ENCODE results near the gene MNS1.
"Not testable (repeated sequence)": the region's sequence is repeated elsewhere in the genome, so short reads cannot be mapped to it uniquely, and the experiment has no call there.

Gene MNS1, protein sequence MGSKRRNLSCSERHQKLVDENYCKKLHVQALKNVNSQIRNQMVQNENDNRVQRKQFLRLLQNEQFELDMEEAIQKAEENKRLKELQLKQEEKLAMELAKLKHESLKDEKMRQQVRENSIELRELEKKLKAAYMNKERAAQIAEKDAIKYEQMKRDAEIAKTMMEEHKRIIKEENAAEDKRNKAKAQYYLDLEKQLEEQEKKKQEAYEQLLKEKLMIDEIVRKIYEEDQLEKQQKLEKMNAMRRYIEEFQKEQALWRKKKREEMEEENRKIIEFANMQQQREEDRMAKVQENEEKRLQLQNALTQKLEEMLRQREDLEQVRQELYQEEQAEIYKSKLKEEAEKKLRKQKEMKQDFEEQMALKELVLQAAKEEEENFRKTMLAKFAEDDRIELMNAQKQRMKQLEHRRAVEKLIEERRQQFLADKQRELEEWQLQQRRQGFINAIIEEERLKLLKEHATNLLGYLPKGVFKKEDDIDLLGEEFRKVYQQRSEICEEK

DNA sequence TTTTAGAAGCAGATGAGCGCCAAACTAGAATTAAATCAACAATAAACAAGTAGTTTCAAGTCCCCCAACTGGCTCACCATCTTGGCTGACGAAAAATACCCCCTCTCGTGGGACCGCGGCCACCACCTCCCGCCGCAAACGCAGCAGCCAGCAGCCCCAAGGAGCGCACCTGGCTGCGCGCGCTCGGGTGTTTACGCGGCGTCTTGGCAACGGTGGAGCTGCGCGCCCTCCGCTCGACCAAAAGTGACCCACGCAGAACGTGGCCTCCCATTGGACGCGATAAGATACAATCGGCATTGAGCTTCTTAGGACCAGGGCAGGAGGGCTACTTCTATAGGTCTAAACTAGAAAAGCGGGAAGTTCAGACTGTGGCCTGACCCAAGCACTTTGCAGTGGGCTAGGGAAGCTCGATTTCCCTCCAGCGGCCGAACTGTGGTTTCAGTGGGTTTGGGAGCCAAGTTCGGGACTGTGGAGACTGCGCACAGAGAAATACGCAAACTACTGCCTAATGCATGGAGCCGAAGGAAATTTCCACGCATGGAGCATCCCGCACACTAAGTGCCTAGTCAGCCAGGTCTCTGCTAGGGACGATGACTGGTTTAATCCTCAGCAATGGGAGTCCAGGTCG lies at the start of gene MNS1:
TSS of gene MNS1 (minus strand) at position 245 of the 628 bp plus-strand sequence. CDS start at position 80, 165 bp downstream.
- DNase-seq = no peak

DNA sequence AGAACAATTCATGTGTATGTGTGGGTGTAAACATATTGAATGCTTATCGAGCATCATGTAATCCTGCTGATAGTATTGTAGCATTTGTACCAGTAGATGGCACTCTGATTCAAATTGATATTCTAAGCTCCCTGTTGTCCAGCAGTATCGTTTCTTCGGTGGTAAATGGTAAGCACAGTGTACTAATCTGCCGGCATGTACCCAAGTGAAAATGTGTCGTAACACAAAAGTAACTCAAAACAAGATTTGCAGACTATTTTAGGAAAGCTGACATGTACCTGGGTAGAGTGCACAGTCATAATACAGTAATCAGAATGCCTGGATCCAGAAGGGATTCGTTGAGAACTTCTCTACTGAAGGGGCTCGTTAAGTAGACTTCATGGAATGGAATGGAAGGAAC lies 31.7 kb upstream of the MNS1 start:
- DNase-seq = peak; percentile 80

DNA sequence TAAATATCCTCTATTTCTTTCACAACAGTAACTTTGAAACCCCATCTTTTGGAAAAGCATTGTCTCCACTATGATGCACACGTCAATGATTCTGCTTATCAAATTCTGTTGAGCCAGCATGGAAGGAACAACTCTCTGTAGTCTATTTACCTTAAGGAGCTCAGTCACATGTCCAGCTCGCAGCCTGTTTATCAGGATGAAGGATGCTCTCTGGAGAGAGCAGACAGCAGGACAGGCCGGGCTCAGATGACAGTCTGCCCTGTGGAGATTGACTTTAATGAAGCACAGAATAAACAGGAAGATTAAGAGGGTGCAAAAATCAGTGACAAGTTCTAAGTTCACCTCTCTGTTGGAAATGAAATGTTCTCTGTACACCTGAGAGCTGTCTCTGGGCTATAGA lies 30.6 kb upstream of the MNS1 start:
- no peak for DNase-seq

DNA sequence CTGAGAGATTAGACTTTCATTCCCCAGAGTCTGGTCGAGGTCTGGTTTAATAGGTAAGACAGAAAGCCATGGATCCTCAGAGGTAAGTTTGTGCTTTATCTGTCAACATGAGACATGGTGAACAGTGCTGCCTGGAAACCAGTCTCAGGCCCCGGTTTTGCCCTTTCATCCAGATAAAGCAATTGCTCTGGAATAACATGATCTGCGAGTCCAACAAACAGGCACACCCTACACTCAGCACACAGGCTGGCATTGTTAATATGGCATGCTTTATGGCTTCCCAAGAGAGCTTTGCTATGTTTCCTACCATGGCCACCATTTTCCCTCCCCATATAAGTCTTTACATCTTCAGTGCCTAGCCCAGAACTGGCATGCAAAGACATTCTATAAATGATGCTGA lies 30.1 kb upstream of the MNS1 start:
- DNase-seq = no peak

DNA sequence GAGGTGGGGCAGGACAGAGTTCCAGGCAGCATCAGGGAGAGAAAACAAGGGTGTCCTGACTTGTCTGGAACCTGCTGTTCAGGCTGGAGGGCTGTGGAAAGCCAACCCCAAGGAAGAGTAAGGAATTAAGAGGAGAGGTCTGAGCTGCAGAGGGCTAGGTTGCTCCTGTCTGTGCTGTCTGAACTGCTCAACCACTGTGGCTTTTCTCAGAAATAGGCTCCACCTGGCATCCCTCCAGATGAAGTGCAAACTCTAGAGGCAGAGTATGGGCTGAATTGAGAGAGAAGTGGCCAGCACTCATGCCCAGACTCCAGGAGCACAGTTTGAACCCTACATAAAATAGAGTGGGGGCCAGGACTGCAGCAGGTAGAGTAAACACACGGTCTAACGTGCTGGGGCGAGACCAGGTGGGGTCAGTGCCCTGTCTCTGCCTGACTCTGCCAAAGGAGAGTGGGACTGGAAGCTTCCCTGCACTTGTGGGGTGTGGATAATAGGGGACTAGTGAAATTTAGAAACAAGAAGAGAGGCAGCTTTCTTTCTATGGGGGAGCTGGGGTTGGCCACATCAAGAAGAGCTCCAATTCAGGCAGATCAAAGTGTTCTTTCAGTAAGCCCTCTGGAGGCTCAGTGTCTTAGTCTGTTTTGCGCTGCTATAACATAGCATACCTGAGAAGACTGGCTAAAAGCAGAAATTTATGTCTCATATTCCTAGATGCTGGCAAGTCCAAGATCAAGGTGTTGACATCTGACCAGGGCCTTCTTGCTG lies 28.0 kb upstream of the MNS1 start:
- no peak for DNase-seq

DNA sequence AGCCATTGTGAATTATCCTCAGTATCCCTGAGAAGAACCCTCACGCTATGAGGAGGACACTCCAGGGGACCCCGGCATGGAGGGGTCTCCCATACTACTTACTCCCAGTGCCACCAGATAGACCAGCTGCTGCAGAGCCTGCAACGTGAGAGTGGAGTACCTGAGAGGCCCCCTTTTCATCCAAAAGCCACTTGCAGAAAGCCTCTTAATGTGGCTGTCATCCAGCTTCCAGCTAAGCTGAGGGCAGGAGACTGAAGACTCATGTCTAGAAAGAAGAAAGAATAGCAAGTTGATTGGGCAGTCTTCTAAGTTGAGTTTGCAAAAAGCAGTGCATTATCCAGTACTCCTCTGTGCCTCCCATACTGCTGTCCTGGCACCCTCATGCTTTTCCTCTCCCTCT lies 27.3 kb upstream of the MNS1 start:
- no peak for DNase-seq

DNA sequence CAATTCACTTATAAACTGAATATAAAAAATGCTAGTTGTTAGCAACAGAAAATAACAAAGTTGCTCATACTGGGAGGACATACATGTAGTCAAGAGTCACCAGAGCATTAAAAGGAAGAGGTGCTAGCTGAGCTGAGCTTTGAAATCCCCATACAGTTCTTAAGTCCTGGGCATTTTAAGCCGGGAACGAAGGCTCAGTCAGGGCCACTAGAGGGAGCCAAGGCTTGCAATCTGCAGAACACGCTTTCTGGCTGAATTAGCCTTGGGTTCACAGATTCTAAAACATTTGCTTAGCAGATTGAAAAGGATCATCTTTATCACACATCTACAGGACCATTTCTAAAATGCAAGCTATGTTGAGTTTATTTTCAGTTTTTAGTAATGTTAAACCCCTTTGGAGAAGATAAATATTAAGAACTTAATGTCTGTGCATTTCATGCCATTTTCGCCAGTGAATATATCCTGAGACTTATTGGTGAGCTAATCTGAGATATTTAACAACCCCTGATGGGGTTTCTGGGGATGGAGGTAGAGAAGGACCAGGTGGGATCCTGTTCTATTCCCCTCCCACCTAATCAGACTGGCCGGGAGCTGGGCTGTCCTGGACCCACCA lies 26.3 kb upstream of the MNS1 start:
- peak; percentile 53 for DNase-seq

DNA sequence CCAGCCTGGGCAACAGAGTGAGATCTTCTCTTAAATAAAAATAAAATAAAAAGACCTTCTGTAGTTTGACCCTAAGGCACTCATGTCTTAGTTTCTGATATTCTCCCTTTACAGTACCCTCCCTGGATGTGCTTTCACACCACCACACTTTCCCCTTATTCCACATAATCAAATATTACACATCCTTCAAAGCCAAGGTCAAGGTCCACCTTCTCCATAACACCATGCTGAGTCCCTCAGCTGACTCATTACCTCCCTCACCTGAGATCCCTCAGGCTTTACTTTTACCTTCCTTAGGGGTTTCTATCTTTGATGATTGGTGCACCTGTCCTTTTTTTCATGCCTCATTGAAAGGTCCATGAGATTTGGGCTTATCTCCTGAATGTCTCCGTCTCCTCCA lies 25.5 kb upstream of the MNS1 start:
- no peak for DNase-seq

DNA sequence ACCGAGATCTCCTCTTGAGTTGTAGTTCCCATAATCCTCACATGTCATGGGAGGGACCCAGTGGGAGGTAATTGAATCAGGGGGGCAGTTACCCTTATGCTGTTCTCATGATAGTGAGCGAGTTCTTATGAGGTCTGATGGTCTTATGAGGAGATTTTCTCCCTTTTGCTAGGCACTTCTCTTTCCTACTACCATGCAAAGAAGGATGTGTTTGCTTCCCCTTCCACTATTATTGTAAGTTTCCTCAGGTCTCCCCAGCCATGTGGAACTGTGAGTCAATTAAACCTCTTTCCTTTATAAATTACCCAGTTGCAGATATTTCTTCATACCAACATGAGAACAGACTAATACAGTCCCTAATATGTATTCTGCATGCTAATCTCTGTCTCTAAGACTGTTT lies 21.3 kb upstream of the MNS1 start:
- DNase-seq = not testable (repeated sequence)

DNA sequence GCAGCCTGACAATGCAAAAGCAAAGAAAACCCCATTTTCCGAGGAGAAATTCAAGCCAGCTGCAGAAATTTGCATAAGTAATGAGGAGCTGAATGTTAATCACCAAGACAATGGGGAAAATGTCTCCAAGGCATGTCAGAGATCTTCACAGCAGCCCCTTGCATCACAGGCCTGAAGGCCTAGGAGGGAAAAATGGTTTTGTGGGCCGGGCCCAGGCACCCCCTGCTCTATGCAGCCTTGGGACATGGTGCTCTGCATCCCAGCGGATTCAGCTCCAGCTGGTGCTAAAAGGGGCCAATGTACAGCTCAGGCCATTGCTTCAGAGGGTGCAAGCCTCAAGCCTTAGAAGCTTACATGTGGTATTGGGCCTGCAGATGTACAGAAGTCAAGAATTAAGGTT lies 20.5 kb upstream of the MNS1 start:
- DNase-seq = not testable (repeated sequence)

DNA sequence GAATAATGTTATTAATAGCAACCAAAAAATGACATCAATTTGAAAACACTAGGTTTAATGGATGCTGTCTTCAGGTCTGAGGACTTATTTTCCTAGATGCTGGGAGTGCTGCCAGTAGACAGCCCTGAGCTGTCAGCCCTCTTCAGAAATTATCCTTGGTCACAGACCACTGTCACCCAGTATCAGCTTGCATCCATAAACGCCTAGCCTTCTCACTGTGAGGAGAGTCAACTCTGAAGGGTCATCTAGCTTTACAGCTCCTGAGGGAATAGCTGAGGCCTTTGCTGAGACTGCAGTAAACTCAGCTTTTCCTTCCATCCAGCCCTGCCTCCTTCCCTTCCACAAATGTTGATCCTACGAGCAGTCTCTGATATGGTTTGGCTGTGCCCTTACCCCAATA lies 19.4 kb upstream of the MNS1 start:
- no peak for DNase-seq

DNA sequence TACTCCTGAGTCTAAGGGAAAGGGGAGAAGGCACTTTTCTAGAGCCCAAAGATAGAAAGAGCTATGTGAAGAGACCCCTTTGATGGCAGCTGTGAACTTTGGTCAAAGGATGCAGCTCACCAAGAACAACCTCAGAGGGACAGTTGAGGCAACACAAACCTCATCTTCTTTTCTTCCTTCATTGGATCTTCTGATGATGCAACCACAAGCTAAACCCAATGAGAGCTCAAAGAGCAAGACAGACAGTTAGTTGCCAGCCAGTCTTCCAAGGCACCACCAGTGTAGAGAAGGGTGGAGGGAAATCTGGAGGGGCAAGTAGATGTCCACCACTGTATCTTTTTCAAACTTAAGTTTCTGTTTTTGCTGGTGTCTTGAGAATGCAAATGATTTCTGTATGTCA lies 10.4 kb upstream of the MNS1 start:
- DNase-seq = no peak

DNA sequence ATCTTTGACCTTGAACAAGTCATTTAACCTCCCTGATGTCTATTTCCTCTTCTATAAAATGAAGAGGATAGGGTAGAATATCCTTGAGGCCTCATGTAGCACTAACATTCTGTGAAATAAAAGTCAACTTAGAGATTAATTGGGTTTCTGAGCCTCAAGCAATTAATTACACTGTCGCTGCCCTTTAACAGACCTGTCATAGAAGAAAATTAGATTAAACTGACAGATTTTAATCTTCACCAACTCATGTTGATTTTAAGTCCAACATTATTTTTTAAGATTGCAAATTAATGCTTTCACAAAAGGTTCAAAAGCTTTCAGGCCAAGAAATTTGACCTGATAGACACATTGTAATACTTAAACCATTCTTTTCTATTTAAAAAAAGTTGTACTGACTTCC lies 8.1 kb upstream of the MNS1 start:
- no peak for DNase-seq

DNA sequence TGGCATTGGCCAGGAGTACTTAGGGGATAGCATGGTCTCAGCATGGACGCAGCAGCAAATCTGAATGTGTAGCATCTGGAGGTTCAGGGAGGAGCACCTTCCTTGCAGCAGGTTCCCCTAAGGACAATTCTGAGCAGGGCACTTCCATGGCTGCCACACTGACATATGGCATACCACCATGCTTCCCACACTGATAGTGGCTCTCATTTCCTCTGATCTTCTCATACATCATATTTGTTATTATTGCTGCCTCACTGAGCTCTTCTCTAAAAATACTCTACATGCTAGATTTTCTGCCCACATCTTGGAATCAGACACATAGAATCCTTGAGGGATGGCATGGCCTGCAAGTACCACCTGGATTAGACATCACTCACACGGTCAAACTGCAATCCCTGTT lies 7.3 kb upstream of the MNS1 start:
- no peak for DNase-seq

DNA sequence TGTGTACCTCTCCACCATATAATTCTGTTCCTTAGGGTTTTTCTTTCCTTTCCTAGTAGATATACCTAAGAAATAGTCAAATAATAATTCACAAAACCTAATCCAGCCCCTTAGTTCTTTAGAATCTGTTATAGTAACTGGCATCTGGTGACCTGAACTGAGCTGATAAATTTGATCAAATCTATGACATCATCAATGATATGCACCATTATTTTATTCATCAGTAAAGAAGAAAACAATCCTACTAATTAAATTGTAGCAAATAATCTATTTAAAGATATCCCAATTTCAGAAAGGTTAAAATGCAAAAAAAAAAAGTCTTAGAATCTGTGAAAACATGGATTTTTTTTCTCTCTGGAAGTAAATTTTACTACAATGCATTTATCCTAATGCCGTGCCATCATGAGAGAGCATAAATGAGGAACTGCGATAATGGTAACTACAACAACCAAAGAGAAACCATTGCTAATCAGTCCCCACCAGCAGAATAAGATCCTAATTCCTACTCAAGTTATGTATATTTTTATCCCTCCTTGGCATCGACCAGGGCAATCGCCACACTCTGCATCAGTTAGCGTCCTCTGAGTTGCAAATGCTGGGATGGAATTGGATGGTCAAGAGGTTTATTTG lies 6.6 kb upstream of the MNS1 start:
- DNase-seq = no peak

DNA sequence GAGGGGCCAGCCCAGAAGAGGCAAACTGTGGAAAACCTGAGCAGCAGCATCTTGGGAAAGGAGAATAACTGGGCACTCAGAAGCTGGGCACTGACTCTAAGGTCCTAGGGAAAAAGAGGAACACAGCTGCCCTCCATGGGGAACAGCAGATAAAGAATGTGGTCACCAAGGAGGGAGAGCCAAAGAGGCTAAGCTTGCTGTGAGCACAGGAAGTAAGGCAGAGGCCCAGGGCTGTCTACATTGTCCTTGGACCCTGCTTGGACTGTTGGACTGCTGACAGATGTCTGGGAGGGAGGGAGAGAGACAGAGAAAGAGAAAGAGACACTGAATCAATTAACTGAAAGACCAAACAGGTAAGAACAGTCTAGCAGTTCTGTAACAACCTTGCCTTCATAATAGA lies 4.5 kb upstream of the MNS1 start:
- no peak for DNase-seq

DNA sequence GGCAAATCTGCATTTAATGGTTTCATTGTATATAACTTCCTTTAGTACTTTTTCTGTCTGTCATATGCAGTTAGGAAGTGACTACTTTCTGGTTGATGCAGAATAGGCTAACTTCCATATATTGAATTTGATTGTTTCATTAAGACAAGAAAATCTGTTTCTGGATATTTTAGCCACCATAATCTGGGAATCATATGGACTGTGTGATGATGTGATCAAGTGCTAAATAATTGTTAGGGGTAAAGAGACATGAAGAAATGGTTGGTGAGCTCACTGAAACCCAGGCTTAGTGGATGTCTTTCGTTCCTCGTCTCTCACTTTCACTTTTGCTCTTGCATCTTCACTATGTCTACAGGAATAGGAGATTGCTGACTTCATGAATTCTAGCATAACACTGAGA lies 3.5 kb upstream of the MNS1 start:
- DNase-seq = no peak

DNA sequence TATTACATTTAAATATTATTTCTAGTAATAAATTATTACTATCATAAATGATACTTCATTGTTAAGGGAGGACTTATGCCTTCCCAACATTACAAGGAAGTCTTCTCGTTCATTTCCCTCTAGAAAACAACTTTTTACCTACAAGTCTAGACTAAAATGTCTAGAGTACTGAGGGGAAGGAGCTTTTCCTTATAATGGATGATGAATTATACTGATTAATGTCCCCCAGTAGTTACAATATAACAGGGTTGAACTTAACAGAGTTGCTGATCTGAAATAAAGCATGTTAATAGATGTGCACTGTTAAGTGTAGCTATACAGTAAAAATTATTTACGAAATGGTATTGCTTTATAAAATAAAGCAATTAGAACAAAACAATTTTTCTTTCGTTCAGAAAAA lies 2.7 kb upstream of the MNS1 start:
- DNase-seq = no peak

DNA sequence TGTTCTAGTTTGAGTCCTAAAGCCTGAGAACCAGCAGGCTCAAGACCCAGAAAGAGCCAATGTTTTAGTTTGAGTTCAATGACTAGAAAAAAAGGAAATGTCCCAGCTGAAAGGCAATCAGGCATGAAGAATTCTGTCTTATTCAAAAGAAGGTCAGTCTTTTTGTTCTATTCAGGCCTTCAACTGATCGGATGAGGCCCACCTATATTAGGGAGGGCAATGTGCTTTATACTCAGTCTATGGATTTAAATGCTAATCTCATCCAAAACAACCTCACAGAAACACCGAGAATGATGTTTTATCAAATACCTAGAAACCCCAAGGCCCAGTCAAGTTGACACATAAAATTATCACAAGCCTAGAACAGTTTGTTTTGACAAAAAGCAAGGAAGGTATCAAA lies 4.0 kb downstream of the MNS1 start:
- no peak for DNase-seq

DNA sequence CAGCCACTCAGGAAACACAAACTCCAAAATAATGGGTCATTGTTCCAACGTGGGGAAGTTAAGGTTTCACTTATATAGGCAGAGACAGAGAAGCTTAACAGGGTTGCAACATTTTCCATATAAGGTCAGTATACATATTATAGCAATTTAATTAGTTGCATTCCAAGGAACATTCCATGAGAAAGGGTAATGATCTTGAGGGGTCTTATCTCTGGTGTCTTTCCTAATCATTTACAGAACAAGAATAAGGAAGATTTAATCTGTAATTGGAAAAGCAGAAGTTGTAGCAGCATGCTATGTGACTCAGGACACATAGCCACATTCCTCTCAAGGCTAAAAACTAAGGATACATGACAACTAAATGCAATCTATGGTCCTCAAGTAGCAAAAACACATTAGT lies 4.9 kb downstream of the MNS1 start:
- no peak for DNase-seq

DNA sequence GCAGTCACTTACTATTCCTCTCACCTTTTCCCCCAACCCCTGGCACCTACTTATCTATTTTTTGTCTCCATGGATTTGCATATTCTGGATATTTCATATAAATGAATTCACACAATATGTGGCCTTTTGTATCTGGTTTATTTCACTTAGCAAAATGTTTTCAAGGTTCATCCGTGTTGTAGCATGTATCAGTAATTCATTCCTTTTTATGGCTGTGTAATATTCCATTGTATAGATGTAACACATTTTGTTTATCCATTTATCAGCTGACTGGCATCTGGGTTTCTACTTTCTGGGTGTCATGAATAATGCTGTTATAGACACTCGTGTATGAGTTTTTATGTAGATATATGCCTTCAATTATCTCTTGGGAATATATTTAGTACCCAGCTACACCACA lies 5.8 kb downstream of the MNS1 start:
- no peak for DNase-seq

DNA sequence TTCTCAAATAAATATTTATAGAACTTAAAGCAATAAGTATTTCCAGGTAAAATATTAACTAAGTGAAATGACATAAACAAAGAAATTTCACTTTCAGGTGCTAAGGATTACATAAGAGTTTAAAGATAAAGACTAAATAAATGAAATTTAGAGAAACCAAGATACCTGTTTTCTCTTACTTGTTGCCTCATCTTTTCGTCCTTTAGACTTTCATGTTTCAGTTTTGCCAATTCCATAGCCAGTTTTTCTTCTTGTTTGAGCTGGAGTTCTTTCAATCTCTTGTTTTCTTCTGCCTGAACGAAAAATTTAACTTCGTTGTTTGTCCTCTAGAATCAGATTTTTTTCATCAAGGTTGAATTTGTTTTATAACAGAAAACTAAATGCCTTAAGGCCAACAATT lies 8.7 kb downstream of the MNS1 start:
- no peak for DNase-seq

DNA sequence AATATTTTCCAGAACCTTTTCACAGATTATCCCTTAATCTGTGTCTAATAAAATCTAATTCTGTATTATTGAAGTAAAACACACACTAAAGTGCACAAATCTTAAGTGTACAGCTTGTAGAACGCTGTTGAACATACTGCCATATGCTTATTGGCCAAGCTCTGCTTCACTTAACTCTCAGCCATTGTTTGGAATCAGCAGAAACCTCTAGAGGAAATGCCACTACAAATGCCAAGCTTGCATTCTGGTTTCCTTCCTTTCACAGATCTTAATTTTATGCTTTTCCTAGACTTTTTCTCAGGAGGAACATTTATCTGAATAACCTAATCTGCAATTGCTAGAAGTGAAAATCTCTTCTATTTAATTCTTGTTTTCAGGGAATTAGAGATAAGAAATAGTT lies 10.1 kb downstream of the MNS1 start:
- DNase-seq = no peak
